ENCODE measurements around the gene PAQR6. TPM values are rescaled to one million over a fixed set of nuclear protein-coding genes. Genes with fewer than 3 reads are reported as not detected.

Gene PAQR6
- total RNA-seq, 2 donors from 2014 or later, result 0.33 TPM; not detected in 1

DNA sequence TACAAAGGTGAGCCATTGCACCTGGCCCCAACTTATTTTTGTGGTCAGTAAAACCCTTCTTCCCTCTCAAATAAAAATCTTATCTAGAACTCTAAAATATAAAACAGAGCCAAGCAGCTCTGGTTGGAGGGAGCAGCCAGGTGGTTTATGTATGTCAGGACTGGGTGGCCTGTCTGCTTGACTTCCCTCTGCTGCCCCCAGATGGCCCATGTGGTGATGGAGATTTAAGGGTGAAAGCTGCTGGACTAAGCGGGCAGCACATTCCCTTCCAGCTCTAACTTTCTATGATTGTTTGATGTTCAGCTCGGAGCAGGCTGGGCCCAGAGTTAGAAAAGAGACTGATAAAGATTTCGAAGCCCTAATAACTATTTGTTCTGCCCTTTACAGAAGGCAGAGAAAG, 11.9 kb upstream of the PAQR6 start:
- intact Hi-C loops (cut with DNase I), result no loop called here
- H3K36me3 ChIP-seq (replicated peaks in 1 of 2; ENCODE audit: insufficient read depth in 1 of 2, low read depth in 2 of 2), result peaks cover 20 to 50% of the 10 kb centered on the region in 2 donors
- ATAC-seq (no peak), DNase-seq (no peak)
- no peaks in the 10 kb centered on the region for H3K27me3 ChIP-seq
- H3K4me3 ChIP-seq, result no peak overlapping the region
- no peaks in the 10 kb centered on the region for H3K9me3 ChIP-seq
- 94 to 96% methylated on average over 3 of the region's 3 CpGs for WGBS, 2 donors
- no peak overlapping the region for H3K27ac ChIP-seq
- TF ChIP-seq, protein P1, sequence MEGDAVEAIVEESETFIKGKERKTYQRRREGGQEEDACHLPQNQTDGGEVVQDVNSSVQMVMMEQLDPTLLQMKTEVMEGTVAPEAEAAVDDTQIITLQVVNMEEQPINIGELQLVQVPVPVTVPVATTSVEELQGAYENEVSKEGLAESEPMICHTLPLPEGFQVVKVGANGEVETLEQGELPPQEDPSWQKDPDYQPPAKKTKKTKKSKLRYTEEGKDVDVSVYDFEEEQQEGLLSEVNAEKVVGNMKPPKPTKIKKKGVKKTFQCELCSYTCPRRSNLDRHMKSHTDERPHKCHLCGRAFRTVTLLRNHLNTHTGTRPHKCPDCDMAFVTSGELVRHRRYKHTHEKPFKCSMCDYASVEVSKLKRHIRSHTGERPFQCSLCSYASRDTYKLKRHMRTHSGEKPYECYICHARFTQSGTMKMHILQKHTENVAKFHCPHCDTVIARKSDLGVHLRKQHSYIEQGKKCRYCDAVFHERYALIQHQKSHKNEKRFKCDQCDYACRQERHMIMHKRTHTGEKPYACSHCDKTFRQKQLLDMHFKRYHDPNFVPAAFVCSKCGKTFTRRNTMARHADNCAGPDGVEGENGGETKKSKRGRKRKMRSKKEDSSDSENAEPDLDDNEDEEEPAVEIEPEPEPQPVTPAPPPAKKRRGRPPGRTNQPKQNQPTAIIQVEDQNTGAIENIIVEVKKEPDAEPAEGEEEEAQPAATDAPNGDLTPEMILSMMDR (IDR thresholded peaks at IDR 0.05), result no peak
- TF ChIP-seq POLR2A (IDR thresholded peaks at IDR 0.05), result no peak
- no peaks in the 10 kb centered on the region for H3K4me1 ChIP-seq

DNA sequence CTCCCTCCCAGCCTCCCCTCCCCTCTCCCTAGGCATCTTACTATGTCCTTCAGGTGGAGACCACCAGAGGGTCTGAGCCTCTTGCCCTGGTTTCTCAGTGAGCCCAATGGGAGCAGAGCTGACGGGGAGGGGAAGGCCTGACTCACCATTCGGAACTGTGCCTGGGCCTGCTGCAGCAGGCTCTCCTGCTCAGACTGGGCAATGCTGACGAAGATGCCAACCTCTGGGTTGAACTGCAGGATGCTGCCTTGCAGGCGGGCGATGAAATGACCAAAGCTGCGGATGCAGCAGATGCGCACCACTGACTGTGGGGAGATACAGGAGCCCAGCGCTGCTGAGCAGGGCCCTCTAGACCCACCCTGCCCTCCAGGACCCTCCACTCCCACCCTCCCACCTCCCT, 11.0 kb upstream of the PAQR6 start:
- no peak for ATAC-seq
- WGBS, 2 donors, result 90 to 91% methylated on average over 2 to 8 of the region's 8 CpGs
- H3K27me3 ChIP-seq, result no peaks in the 10 kb centered on the region

DNA sequence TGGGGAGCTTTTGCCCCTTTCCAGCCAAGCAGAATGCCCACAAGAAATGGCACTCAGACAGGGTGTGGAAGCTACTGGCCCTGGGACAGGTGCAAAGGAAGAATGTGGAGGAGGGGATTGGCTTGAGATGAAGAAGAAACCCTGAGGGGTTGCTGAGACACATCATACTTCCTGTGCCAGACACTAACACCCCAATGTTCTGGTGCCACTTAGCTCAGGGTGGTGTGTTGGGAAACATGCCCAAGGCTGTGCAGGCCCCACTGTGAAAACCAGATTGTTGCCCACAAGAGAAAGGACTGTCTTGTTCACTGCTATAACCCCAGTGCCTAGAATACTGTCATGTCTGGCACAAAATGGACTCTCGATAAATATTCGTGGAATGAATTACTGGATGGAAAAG, 9.9 kb upstream of the PAQR6 start:
- no peaks in the 10 kb centered on the region for H3K9me3 ChIP-seq
- TF ChIP-seq POLR2A (IDR thresholded peaks at IDR 0.05), result no peak
- TF ChIP-seq, protein P1 (IDR thresholded peaks at IDR 0.05), result no peak
- H3K27ac ChIP-seq, result no peak overlapping the region
- WGBS, 2 donors, result 70 to 75% methylated on average over 2 of the region's 2 CpGs
- no peaks in the 10 kb centered on the region for H3K27me3 ChIP-seq
- no peaks in the 10 kb centered on the region for H3K4me1 ChIP-seq
- no peak for DNase-seq
- ATAC-seq, result no peak
- H3K4me3 ChIP-seq, result no peak overlapping the region
- H3K36me3 ChIP-seq (replicated peaks in 1 of 2; ENCODE audit: insufficient read depth in 1 of 2, low read depth in 2 of 2), result peaks cover 20 to 48% of the 10 kb centered on the region in 2 donors
- intact Hi-C loops (cut with DNase I), result no loop called here

More for the DNA sequence above, 11.0 kb upstream of the PAQR6 start:
- Histone ChIP-seq H3K4me3 (no peak overlapping the region), H3K4me1 (no peaks in the 10 kb centered on the region), H3K27ac (no peak overlapping the region), H3K36me3 (replicated peaks in 1 of 2; ENCODE audit: insufficient read depth in 1 of 2, low read depth in 2 of 2) (peaks cover 20 to 49% of the 10 kb centered on the region in 2 donors), H3K9me3 (no peaks in the 10 kb centered on the region)
- intact Hi-C loops (cut with DNase I), result no loop called here
- no peak for DNase-seq
- TF ChIP-seq, protein P1 (IDR thresholded peaks at IDR 0.05), result no peak
- TF ChIP-seq POLR2A (IDR thresholded peaks at IDR 0.05), result no peak

DNA sequence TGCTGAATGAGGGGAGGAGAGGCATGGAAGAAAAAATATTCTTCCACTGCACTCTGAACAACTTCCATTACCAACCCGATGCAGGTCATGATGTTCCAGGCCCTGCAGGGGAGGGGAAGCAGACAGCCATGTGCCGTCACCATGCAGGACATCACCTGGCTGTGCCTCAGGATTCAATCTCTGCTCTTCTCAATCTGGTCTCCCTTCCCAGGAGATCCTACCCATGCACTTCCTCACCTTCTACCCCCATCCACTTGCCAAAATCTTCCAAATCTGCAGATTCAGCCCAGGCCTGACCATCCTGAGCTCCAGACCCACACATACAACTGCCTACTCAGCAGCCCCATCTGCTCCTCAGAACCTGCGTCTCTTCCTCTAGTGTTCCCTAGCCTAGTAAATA, 5.8 kb upstream of the PAQR6 start:
- no peak for DNase-seq
- Histone ChIP-seq H3K36me3 (replicated peaks in 1 of 2; ENCODE audit: insufficient read depth in 1 of 2, low read depth in 2 of 2) (peaks cover 8 to 48% of the 10 kb centered on the region in 2 donors), H3K27me3 (no peaks in the 10 kb centered on the region), H3K27ac (no peak overlapping the region), H3K9me3 (no peaks in the 10 kb centered on the region), H3K4me3 (no peak overlapping the region), H3K4me1 (no peaks in the 10 kb centered on the region)
- TF ChIP-seq POLR2A (IDR thresholded peaks at IDR 0.05), result no peak
- TF ChIP-seq, protein P1 (IDR thresholded peaks at IDR 0.05), result no peak
- 95 to 100% methylated on average over 2 to 3 of the region's 3 CpGs for WGBS, 2 donors
- intact Hi-C loops (cut with DNase I), result no loop called here
- ATAC-seq, result no peak

DNA sequence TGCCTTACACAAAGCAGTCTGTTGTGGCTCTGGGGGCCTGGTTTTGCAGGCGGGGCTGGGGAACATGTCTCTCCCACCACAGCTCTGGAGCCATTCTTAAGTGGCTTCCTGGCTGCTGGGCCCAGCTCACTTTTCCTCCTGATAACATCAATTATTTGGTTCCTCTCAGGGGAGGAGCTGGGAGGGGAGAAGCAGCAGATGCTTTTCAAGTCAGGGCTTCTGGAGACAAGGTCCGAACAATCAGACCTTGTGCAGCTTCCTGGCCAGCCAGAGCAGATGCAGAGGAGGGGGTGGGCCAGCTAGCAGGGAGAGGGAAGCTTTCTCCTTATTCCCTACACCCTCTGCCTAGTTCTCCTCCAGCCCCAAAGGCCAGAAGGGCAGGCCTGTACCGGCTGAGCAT, 3.7 kb upstream of the PAQR6 start:
- ATAC-seq, result no peak
- H3K27ac ChIP-seq, result no peak overlapping the region
- H3K9me3 ChIP-seq, result no peaks in the 10 kb centered on the region
- H3K27me3 ChIP-seq, result no peaks in the 10 kb centered on the region
- no peak for TF ChIP-seq POLR2A (IDR thresholded peaks at IDR 0.05)
- TF ChIP-seq, protein P1 (IDR thresholded peaks at IDR 0.05), result no peak
- H3K4me1 ChIP-seq, result peaks cover 15% of the 10 kb centered on the region
- intact Hi-C loops (cut with DNase I), result no loop called here
- no peak overlapping the region for H3K4me3 ChIP-seq
- H3K36me3 ChIP-seq (replicated peaks in 1 of 2; ENCODE audit: insufficient read depth in 1 of 2, low read depth in 2 of 2), result peaks cover 8 to 37% of the 10 kb centered on the region in 2 donors
- 54 to 72% methylated on average over 2 to 3 of the region's 3 CpGs for WGBS, 2 donors
- no peak for DNase-seq
